GM23338 (cell line): ENCODE results near the gene NELFE. TPM values are rescaled to one million over a fixed set of nuclear protein-coding genes. Genes with fewer than 3 reads are reported as not detected.

Experiments used
- ATAC-seq: fragments of 200-7000 bp; cut with Tn5 transposase; 3 replicates; pipeline ENCODE4 v1.9.1; 2020
- DNase-seq: peaks from one replicate; pipeline ENCODE4 v3.0.0-alpha.2; 2015; ENCODE audit warnings: low spot score
- H2AFZ ChIP-seq: fragments of 200-600 bp; sonication (generic); 2 replicates; pipeline ENCODE4 v1.8.0; 2016; ENCODE audit warnings: antibody characterized with exemption, mild to moderate bottlenecking, moderate library complexity
- H3F3A ChIP-seq: fragments of 200-600 bp; sonication (generic); replicated peaks from 2 replicates; pipeline ENCODE4 v1.8.0; 2017; ENCODE audit warnings: antibody characterized with exemption, mixed run types, low read depth
- H3K27ac ChIP-seq: fragments of 200-600 bp; sonication (generic); 2 replicates; pipeline ENCODE4 v1.6.1; 2016; ENCODE audit warnings: low read depth
- H3K27me3 ChIP-seq: fragments of 200-600 bp; sonication (generic); 2 replicates; pipeline ENCODE4 v1.8.0; 2016; ENCODE audit warnings: mild to moderate bottlenecking, mixed run types, moderate library complexity; ENCODE audit not compliant: insufficient read depth
- H3K36me3 ChIP-seq: fragments of 200-600 bp; sonication (generic); 2 replicates; pipeline ENCODE4 v1.8.0; 2016; ENCODE audit warnings: mild to moderate bottlenecking; ENCODE audit not compliant: insufficient read depth
- H3K4me1 ChIP-seq: fragments of 200-600 bp; sonication (generic); 2 replicates; pipeline ENCODE4 v1.8.0; 2016; ENCODE audit warnings: mild to moderate bottlenecking, moderate library complexity; ENCODE audit not compliant: insufficient read depth
- H3K4me2 ChIP-seq: fragments of 200-600 bp; sonication (generic); 2 replicates; pipeline ENCODE4 v1.7.1; 2017; ENCODE audit warnings: mixed run types
- H3K4me3 ChIP-seq: fragments of 200-600 bp; sonication (generic); 2 replicates; pipeline ENCODE4 v1.6.1; 2016; ENCODE audit warnings: mixed run types
- H3K79me2 ChIP-seq: fragments of 200-600 bp; sonication (generic); replicated peaks from 2 replicates; pipeline ENCODE4 v1.8.0; 2017; ENCODE audit warnings: mild to moderate bottlenecking; ENCODE audit not compliant: insufficient read depth
- H3K9me2 ChIP-seq: fragments of 200-600 bp; sonication (generic); 2 replicates; pipeline ENCODE4 v1.8.0; 2017; ENCODE audit not compliant: insufficient read depth
- H4K20me1 ChIP-seq: fragments of 200-600 bp; sonication (generic); replicated peaks from 2 replicates; pipeline ENCODE4 v1.8.0; 2017; ENCODE audit warnings: mild to moderate bottlenecking; ENCODE audit not compliant: insufficient read depth
- H3K27ac Mint-ChIP-seq: 2 replicates; pipeline ENCODE4 v1.8.0; 2020; ENCODE audit warnings: inconsistent platforms, mild to moderate bottlenecking, moderate library complexity, mixed read lengths
- H3K27me3 Mint-ChIP-seq: 3 replicates; pipeline ENCODE4 v1.8.0; 2022; ENCODE audit warnings: low read depth, mild to moderate bottlenecking, moderate library complexity, mixed read lengths, inconsistent platforms; ENCODE audit not compliant: insufficient read depth, poor library complexity
- H3K36me3 Mint-ChIP-seq: 3 replicates; pipeline ENCODE4 v1.8.0; 2021; ENCODE audit warnings: low read depth, mild to moderate bottlenecking, inconsistent platforms, moderate library complexity, mixed read lengths
- H3K4me1 Mint-ChIP-seq: 3 replicates; pipeline ENCODE4 v1.8.0; 2020; ENCODE audit warnings: mild to moderate bottlenecking, inconsistent platforms, mixed read lengths
- H3K4me3 Mint-ChIP-seq: 3 replicates; pipeline ENCODE4 v1.8.0; 2021; ENCODE audit warnings: moderate library complexity, mild to moderate bottlenecking, inconsistent platforms, mixed read lengths
- H3K9me3 Mint-ChIP-seq: 3 replicates; pipeline ENCODE4 v1.8.0; 2020; ENCODE audit warnings: moderate library complexity, mild to moderate bottlenecking, inconsistent platforms, mixed read lengths
- CREB1 ChIP-seq: fragments of 250-450 bp; sonication (Bioruptor Pico); IDR thresholded peaks from 2 replicates; pipeline ENCODE4 v1.5.0; 2020; ENCODE audit warnings: low read depth, mild to moderate bottlenecking, moderate library complexity
- EZH2 ChIP-seq: fragments of 200-600 bp; sonication (generic); IDR thresholded peaks from one replicate; pipeline ENCODE4 v1.8.0; 2017; ENCODE audit warnings: antibody characterized with exemption, mild to moderate bottlenecking, low read depth; ENCODE audit not compliant: unreplicated experiment
- EZH2phosphoT487 ChIP-seq: fragments of 200-600 bp; sonication (generic); IDR thresholded peaks from one replicate; pipeline ENCODE4 v1.8.1; 2018; ENCODE audit warnings: antibody characterized with exemption; ENCODE audit not compliant: unreplicated experiment
- NANOG ChIP-seq: IDR thresholded peaks from 2 replicates; pipeline ENCODE4 v1.6.1; 2016; ENCODE audit warnings: antibody characterized with exemption, borderline replicate concordance
- STAT1 ChIP-seq: IDR thresholded peaks from one replicate; pipeline ENCODE4 v1.6.1; 2016; ENCODE audit warnings: antibody characterized with exemption; ENCODE audit not compliant: unreplicated experiment
- ZNF114 ChIP-seq: fragments of 250-450 bp; sonication (Bioruptor Pico); IDR thresholded peaks from 2 replicates; pipeline ENCODE4 v1.5.0; 2020; ENCODE audit warnings: mild to moderate bottlenecking, moderate library complexity
- polyA plus RNA-seq: library from polyadenylated mRNA; unstranded; fragments of >200 nt; fragmentation: Nextera tagmentation; extraction: Ambion mirVana; gene quantifications from 2 replicates; pipeline ENCODE4 v1.2.1, GENCODE V29; 2016
- total RNA-seq: library from RNA; depleted of rRNA; stranded (reverse); fragments of >200 nt; shearing (Covaris generic); gene quantifications from 2 replicates; pipeline ENCODE4 v1.2.3, GENCODE V29; 2014
- TF ChIP-seq, protein P1 (sequence below): fragments of 250-450 bp; sonication (Bioruptor Pico); IDR thresholded peaks from 2 replicates; pipeline ENCODE4 v1.5.0; 2020; ENCODE audit warnings: mild to moderate bottlenecking, moderate library complexity
- TF ChIP-seq, protein P2 (sequence below): IDR thresholded peaks from one replicate; pipeline ENCODE4 v1.6.1; 2018; ENCODE audit warnings: antibody characterized with exemption; ENCODE audit not compliant: unreplicated experiment

The NELFE gene
- total and polyA plus RNA-seq, 2 experiments from 2014 or later: 64.0 to 93.4 TPM

DNA sequence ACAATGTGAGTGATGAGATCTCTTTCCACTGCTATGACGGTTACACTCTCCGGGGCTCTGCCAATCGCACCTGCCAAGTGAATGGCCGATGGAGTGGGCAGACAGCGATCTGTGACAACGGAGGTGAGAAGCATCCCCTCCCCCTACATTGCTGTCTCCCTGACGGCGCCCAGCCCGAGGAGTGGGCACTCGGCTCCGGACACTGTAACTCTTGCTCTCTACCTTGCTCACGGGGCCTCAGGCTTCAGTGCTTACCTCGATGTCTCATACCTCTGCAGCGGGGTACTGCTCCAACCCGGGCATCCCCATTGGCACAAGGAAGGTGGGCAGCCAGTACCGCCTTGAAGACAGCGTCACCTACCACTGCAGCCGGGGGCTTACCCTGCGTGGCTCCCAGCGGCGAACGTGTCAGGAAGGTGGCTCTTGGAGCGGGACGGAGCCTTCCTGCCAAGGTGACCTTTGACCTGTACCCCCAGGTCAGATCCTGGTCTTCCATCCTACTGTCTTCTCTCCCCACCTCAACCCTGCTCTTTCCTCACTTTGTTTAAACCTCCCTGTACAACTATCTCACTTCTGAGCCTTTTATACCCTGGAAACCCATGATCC is 11.6 kb downstream of the NELFE start (continued):
- TF ChIP-seq, protein P1, sequence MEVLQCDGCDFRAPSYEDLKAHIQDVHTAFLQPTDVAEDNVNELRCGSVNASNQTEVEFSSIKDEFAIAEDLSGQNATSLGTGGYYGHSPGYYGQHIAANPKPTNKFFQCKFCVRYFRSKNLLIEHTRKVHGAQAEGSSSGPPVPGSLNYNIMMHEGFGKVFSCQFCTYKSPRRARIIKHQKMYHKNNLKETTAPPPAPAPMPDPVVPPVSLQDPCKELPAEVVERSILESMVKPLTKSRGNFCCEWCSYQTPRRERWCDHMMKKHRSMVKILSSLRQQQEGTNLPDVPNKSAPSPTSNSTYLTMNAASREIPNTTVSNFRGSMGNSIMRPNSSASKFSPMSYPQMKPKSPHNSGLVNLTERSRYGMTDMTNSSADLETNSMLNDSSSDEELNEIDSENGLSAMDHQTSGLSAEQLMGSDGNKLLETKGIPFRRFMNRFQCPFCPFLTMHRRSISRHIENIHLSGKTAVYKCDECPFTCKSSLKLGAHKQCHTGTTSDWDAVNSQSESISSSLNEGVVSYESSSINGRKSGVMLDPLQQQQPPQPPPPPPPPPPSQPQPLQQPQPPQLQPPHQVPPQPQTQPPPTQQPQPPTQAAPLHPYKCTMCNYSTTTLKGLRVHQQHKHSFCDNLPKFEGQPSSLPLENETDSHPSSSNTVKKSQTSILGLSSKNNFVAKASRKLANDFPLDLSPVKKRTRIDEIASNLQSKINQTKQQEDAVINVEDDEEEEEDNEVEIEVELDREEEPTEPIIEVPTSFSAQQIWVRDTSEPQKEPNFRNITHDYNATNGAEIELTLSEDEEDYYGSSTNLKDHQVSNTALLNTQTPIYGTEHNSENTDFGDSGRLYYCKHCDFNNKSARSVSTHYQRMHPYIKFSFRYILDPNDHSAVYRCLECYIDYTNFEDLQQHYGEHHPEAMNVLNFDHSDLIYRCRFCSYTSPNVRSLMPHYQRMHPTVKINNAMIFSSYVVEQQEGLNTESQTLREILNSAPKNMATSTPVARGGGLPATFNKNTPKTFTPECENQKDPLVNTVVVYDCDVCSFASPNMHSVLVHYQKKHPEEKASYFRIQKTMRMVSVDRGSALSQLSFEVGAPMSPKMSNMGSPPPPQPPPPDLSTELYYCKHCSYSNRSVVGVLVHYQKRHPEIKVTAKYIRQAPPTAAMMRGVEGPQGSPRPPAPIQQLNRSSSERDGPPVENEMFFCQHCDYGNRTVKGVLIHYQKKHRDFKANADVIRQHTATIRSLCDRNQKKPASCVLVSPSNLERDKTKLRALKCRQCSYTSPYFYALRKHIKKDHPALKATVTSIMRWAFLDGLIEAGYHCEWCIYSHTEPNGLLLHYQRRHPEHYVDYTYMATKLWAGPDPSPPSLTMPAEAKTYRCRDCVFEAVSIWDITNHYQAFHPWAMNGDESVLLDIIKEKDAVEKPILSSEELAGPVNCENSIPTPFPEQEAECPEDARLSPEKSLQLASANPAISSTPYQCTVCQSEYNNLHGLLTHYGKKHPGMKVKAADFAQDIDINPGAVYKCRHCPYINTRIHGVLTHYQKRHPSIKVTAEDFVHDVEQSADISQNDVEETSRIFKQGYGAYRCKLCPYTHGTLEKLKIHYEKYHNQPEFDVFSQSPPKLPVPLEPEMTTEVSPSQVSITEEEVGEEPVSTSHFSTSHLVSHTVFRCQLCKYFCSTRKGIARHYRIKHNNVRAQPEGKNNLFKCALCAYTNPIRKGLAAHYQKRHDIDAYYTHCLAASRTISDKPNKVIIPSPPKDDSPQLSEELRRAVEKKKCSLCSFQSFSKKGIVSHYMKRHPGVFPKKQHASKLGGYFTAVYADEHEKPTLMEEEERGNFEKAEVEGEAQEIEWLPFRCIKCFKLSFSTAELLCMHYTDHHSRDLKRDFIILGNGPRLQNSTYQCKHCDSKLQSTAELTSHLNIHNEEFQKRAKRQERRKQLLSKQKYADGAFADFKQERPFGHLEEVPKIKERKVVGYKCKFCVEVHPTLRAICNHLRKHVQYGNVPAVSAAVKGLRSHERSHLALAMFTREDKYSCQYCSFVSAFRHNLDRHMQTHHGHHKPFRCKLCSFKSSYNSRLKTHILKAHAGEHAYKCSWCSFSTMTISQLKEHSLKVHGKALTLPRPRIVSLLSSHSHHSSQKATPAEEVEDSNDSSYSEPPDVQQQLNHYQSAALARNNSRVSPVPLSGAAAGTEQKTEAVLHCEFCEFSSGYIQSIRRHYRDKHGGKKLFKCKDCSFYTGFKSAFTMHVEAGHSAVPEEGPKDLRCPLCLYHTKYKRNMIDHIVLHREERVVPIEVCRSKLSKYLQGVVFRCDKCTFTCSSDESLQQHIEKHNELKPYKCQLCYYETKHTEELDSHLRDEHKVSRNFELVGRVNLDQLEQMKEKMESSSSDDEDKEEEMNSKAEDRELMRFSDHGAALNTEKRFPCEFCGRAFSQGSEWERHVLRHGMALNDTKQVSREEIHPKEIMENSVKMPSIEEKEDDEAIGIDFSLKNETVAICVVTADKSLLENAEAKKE (CRISPR knock-in tag): no peak

DNA sequence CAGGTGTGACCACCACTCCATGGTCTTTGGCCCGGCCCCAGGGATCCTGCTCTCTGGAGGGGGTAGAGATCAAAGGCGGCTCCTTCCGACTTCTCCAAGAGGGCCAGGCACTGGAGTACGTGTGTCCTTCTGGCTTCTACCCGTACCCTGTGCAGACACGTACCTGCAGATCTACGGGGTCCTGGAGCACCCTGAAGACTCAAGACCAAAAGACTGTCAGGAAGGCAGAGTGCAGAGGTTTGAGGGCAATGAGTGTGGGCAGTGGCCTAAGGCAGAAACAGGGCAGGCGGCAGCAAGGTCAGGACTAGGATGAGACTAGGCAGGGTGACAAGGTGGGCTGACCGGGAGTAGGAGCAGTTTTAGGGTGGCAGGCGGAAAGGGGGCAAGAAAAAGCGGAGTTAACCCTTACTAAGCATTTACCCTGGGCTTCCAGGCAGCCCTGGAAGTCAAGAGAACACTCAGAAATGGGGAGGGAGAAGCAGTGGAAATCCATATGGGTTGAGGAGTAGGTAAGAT is 12.3 kb downstream of the NELFE start:
- Histone ChIP-seq H3K27ac (no peak overlapping the region), H3K4me2 (no peak overlapping the region), H3K79me2 (no peaks in the 10 kb centered on the region), H3K4me1 (no peaks in the 10 kb centered on the region), H3K9me2 (no peaks in the 10 kb centered on the region), H4K20me1 (no peaks in the 10 kb centered on the region), H3F3A (no peaks in the 10 kb centered on the region), H2AFZ (no peak overlapping the region), H3K4me3 (no peak overlapping the region), H3K27me3 (no peaks in the 10 kb centered on the region), H3K36me3 (no peaks in the 10 kb centered on the region)
- H3K9me3 Mint-ChIP-seq: peaks cover 3% of the 10 kb centered on the region; the same call in 1 of the 3 replicates
- peaks cover 3% of the 10 kb centered on the region for H3K36me3 Mint-ChIP-seq
- ATAC-seq (no peak), DNase-seq (no peak)
- no peak overlapping the region for H3K27ac Mint-ChIP-seq
- no peaks in the 10 kb centered on the region; the same call in 1 of the 3 replicates for H3K4me1 Mint-ChIP-seq
- H3K4me3 Mint-ChIP-seq: no peak overlapping the region; the same call in 2 of the 3 replicates
- H3K27me3 Mint-ChIP-seq: peaks cover 26% of the 10 kb centered on the region
- TF ChIP-seq CREB1 (CRISPR knock-in tag) (no peak), EZH2 (no peak), ZNF114 (CRISPR knock-in tag) (no peak), NANOG (no peak), EZH2phosphoT487 (no peak), STAT1 (no peak)
- TF ChIP-seq, protein P2, sequence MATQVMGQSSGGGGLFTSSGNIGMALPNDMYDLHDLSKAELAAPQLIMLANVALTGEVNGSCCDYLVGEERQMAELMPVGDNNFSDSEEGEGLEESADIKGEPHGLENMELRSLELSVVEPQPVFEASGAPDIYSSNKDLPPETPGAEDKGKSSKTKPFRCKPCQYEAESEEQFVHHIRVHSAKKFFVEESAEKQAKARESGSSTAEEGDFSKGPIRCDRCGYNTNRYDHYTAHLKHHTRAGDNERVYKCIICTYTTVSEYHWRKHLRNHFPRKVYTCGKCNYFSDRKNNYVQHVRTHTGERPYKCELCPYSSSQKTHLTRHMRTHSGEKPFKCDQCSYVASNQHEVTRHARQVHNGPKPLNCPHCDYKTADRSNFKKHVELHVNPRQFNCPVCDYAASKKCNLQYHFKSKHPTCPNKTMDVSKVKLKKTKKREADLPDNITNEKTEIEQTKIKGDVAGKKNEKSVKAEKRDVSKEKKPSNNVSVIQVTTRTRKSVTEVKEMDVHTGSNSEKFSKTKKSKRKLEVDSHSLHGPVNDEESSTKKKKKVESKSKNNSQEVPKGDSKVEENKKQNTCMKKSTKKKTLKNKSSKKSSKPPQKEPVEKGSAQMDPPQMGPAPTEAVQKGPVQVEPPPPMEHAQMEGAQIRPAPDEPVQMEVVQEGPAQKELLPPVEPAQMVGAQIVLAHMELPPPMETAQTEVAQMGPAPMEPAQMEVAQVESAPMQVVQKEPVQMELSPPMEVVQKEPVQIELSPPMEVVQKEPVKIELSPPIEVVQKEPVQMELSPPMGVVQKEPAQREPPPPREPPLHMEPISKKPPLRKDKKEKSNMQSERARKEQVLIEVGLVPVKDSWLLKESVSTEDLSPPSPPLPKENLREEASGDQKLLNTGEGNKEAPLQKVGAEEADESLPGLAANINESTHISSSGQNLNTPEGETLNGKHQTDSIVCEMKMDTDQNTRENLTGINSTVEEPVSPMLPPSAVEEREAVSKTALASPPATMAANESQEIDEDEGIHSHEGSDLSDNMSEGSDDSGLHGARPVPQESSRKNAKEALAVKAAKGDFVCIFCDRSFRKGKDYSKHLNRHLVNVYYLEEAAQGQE: no peak
